ENCODE data around the gene ONECUT3. TPM values are rescaled to one million over a fixed set of nuclear protein-coding genes. Genes with fewer than 3 reads are reported as not detected.
"Not testable (repeated sequence)": the region's sequence is repeated elsewhere in the genome, so short reads cannot be mapped to it uniquely, and the experiment has no call there.

Gene ONECUT3
- total RNA-seq (2014; rRNA removed; shearing (Covaris generic)) = not detected in 2 replicates

GRCh38 chr19:1752757-1753728 lies at the start of gene ONECUT3:
ONECUT3 (plus strand) TSS chr19:1753506; CDS start chr19:1753663, 157 bp downstream.
- no peak for DNase-seq (ENCODE audit: low spot score)

- DNase-seq (ENCODE audit: low spot score) = no peak
Observed at GRCh38 chr19:1704339-1704738, 49.0 kb upstream of the ONECUT3 start.

GRCh38 chr19:1705367-1705766 lies 47.9 kb upstream of the ONECUT3 start:
- DNase-seq (ENCODE audit: low spot score) = no peak

GRCh38 chr19:1706646-1707045 lies 46.7 kb upstream of the ONECUT3 start:
- DNase-seq (ENCODE audit: low spot score) = not testable (repeated sequence)

GRCh38 chr19:1707240-1707639 lies 46.1 kb upstream of the ONECUT3 start:
- DNase-seq (ENCODE audit: low spot score) = no peak

GRCh38 chr19:1713170-1713569 lies 40.1 kb upstream of the ONECUT3 start:
- DNase-seq (ENCODE audit: low spot score) = no peak

- DNase-seq (ENCODE audit: low spot score) = no peak
Observed at GRCh38 chr19:1715540-1715939, 37.8 kb upstream of the ONECUT3 start.

GRCh38 chr19:1717200-1717969 lies 35.9 kb upstream of the ONECUT3 start:
- DNase-seq (ENCODE audit: low spot score) = no peak

GRCh38 chr19:1717970-1718264 lies 35.4 kb upstream of the ONECUT3 start:
- DNase-seq (ENCODE audit: low spot score) = no peak

- no peak for DNase-seq (ENCODE audit: low spot score)
Observed at GRCh38 chr19:1718420-1719291, 34.6 kb upstream of the ONECUT3 start.

GRCh38 chr19:1719519-1719918 lies 33.8 kb upstream of the ONECUT3 start:
- DNase-seq (ENCODE audit: low spot score) = no peak

- no peak for DNase-seq (ENCODE audit: low spot score)
Observed at GRCh38 chr19:1720237-1720636, 33.1 kb upstream of the ONECUT3 start.

GRCh38 chr19:1725100-1726064 lies 27.9 kb upstream of the ONECUT3 start:
- DNase-seq (ENCODE audit: low spot score) = peak; percentile 22

- no peak for DNase-seq (ENCODE audit: low spot score)
Observed at GRCh38 chr19:1728816-1729567, 24.3 kb upstream of the ONECUT3 start.

GRCh38 chr19:1729568-1729925 lies 23.8 kb upstream of the ONECUT3 start:
- no peak for DNase-seq (ENCODE audit: low spot score)

- DNase-seq (ENCODE audit: low spot score) = no peak
Observed at GRCh38 chr19:1730157-1730556, 23.1 kb upstream of the ONECUT3 start.

GRCh38 chr19:1734321-1734966 lies 18.9 kb upstream of the ONECUT3 start:
- no peak for DNase-seq (ENCODE audit: low spot score)

GRCh38 chr19:1736280-1736679 lies 17.0 kb upstream of the ONECUT3 start:
- no peak for DNase-seq (ENCODE audit: low spot score)

- no peak for DNase-seq (ENCODE audit: low spot score)
Observed at GRCh38 chr19:1736927-1737326, 16.4 kb upstream of the ONECUT3 start.
